K562 (cell line): ENCODE data around the gene PEDS1. TPM values are rescaled to one million over a fixed set of nuclear protein-coding genes. Genes with fewer than 3 reads are reported as not detected.

Source experiments
- ATF1 ChIP-seq, 2 experiments: fragments of 450-650 bp in 1 of 2; IDR thresholded peaks; 2 replicates each; pipeline ENCODE4 v1.6.1; 2016; ENCODE audit warnings: missing compliant biosample characterization in 1 of 2, missing genetic modification characterization in 1 of 2
- CXXC5 ChIP-seq: fragments of 250-450 bp; sonication (Bioruptor Pico); IDR thresholded peaks from 2 replicates; pipeline ENCODE4 v1.8.0; 2022; ENCODE audit warnings: inconsistent platforms, mild to moderate bottlenecking, moderate library complexity
- KLF16 ChIP-seq: IDR thresholded peaks from 2 replicates; pipeline ENCODE4 v1.6.1; 2016; ENCODE audit warnings: antibody characterized with exemption
- LCOR ChIP-seq: sonication (generic); formaldehyde crosslinking; IDR thresholded peaks from 2 replicates; pipeline ENCODE4 v1.8.0; 2022; ENCODE audit warnings: mild to moderate bottlenecking, missing genetic modification reagents
- NFIC ChIP-seq: fragments of 450-650 bp; IDR thresholded peaks from 2 replicates; pipeline ENCODE4 v1.6.1; 2017; ENCODE audit warnings: mild to moderate bottlenecking, inconsistent platforms
- PCBP1 ChIP-seq: fragments of 200-400 bp; formaldehyde crosslinking; IDR thresholded peaks from 2 replicates; pipeline ENCODE4 v1.6.1; 2018; ENCODE audit warnings: mild to moderate bottlenecking, low read depth, low read length; ENCODE audit not compliant: poor library complexity, severe bottlenecking
- PHB ChIP-seq: fragments of 250-450 bp; sonication (Bioruptor Pico); IDR thresholded peaks from 2 replicates; pipeline ENCODE4 v1.5.0; 2021
- PHF21A ChIP-seq: fragments of 450-650 bp; IDR thresholded peaks from 2 replicates; pipeline ENCODE4 v1.6.1; 2017; ENCODE audit warnings: low read depth, borderline replicate concordance
- TBP ChIP-seq: optimal IDR thresholded peaks from 2 replicates; pipeline ENCODE3; 2011; ENCODE audit warnings: low read depth, low read length, improper control_type of control experiment
- ZBTB12 ChIP-seq: fragments of 250-450 bp; sonication (Bioruptor Pico); IDR thresholded peaks from 2 replicates; pipeline ENCODE4 v1.4.0; 2020
- ZC3H11A ChIP-seq: IDR thresholded peaks from 2 replicates; pipeline ENCODE4 v1.6.1; 2012; ENCODE audit warnings: low read depth, low read length, improper control_type of control experiment
- ZNF263 ChIP-seq: sonication (generic); formaldehyde crosslinking; IDR thresholded peaks from 2 replicates; pipeline ENCODE4 v1.8.0; 2022; ENCODE audit warnings: mild to moderate bottlenecking, missing genetic modification reagents, borderline replicate concordance
- ZNF395 ChIP-seq: fragments of 200-800 bp; sonication (Bioruptor generic); IDR thresholded peaks from 2 replicates; pipeline ENCODE4 v1.6.1; 2017; ENCODE audit warnings: missing genetic modification characterization, missing compliant biosample characterization
- ZNF780A ChIP-seq: fragments of 250-450 bp; sonication (Bioruptor Pico); IDR thresholded peaks from 2 replicates; pipeline ENCODE4 v1.5.0; 2021; ENCODE audit warnings: mild to moderate bottlenecking
- ZNF785 ChIP-seq: fragments of 250-450 bp; sonication (Bioruptor Pico); IDR thresholded peaks from 2 replicates; pipeline ENCODE4 v1.4.0; 2020; ENCODE audit warnings: mild to moderate bottlenecking
- polyA plus RNA-seq, 8 experiments: library from polyadenylated mRNA; depleted of rRNA in 4 of 8; stranded (reverse) in 5 of 8; unstranded in 3 of 8; fragments of >200 nt; fragmentation: Nextera tagmentation in 2 of 8; fragmentation: Illumina TruSeq in 1 of 8; extraction: Ambion mirVana in 2 of 8; extraction: Trizol in 1 of 8; gene quantifications; 2 replicates each; pipeline versions ENCODE4 v1.2.1 to v1.2.3, GENCODE V29; 2011 to 2014; ENCODE audit warnings: inconsistent platforms in 1 of 8, missing spikeins in 1 of 8
- total RNA-seq, 7 experiments: library from RNA; depleted of rRNA in 6 of 7; stranded (reverse); fragments of >200 nt in 6 of 7; fragmentation: Illumina TruSeq in 2 of 7; extraction: Trizol in 2 of 7; gene quantifications; 2 replicates each; pipeline versions ENCODE4 v1.2.1 to v1.2.3, GENCODE V29; 2011 to 2021; ENCODE audit warnings: low replicate concordance in 1 of 7
- TF ChIP-seq, protein P1 (sequence below): sonication (generic); formaldehyde crosslinking; IDR thresholded peaks from 2 replicates; pipeline ENCODE4 v1.4.0; 2020; ENCODE audit warnings: mild to moderate bottlenecking, missing genetic modification reagents
- TF ChIP-seq, protein P2 (sequence below): fragments of 450-650 bp; IDR thresholded peaks from 2 replicates; pipeline ENCODE4 v1.6.1; 2016; ENCODE audit warnings: missing biosample characterization, missing genetic modification characterization
- TF ChIP-seq, protein P3 (sequence below): sonication (generic); formaldehyde crosslinking; IDR thresholded peaks from 2 replicates; pipeline ENCODE4 v1.8.1; 2023; ENCODE audit warnings: mild to moderate bottlenecking, missing genetic modification reagents
- TF ChIP-seq, protein P4 (sequence below): IDR thresholded peaks from 3 replicates; pipeline ENCODE4 v1.6.1; 2011; ENCODE audit warnings: borderline replicate concordance, mild to moderate bottlenecking, moderate library complexity; ENCODE audit not compliant: insufficient read length; ENCODE audit errors: extremely low read depth

Gene PEDS1
- total and polyA plus RNA-seq, 9 of the 15 experiments (the other 6 are each of a cell fraction or from before 2014, with no cell fraction given) = 2.9 to 38.5 (median 24.2) TPM

DNA sequence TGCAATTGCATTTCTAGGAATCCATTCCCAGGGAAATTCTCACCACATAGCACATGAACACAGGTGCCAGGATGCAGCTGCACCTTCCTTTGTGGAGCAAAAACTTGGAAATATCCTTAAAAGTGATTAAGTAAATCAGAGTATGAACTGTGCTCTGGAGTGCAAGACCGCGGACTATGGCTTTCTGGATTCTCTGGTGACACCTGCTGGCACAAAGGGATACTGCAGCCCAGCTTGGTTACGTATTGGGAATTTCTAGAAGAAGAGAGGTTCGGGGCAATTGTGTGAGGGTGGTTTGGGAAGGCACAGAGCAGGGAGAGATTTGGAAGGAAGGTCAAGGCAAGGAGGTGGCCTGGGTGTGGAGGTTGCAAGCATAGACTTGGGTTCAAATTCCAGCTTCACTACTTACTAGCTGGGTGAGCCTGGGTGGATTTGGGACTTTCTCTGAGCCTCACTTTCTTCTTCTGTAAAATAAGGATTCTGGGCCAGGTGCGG is 15.9 kb upstream of the PEDS1 start (continued):
- TF ChIP-seq, protein P1, sequence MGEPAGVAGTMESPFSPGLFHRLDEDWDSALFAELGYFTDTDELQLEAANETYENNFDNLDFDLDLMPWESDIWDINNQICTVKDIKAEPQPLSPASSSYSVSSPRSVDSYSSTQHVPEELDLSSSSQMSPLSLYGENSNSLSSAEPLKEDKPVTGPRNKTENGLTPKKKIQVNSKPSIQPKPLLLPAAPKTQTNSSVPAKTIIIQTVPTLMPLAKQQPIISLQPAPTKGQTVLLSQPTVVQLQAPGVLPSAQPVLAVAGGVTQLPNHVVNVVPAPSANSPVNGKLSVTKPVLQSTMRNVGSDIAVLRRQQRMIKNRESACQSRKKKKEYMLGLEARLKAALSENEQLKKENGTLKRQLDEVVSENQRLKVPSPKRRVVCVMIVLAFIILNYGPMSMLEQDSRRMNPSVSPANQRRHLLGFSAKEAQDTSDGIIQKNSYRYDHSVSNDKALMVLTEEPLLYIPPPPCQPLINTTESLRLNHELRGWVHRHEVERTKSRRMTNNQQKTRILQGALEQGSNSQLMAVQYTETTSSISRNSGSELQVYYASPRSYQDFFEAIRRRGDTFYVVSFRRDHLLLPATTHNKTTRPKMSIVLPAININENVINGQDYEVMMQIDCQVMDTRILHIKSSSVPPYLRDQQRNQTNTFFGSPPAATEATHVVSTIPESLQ = no peak
- TF ChIP-seq ZNF780A = no peak
- 0 out of 2 replicates have a peak, but pooled peaks have one; percentile 26 for TF ChIP-seq PHB (CRISPR knock-in tag)
- TF ChIP-seq KLF16 = 0 out of 2 replicates have a peak, but pooled peaks have one; percentile 17
- no peak for TF ChIP-seq ZNF785
- TF ChIP-seq ZNF263 = no peak
- TF ChIP-seq, protein P2, sequence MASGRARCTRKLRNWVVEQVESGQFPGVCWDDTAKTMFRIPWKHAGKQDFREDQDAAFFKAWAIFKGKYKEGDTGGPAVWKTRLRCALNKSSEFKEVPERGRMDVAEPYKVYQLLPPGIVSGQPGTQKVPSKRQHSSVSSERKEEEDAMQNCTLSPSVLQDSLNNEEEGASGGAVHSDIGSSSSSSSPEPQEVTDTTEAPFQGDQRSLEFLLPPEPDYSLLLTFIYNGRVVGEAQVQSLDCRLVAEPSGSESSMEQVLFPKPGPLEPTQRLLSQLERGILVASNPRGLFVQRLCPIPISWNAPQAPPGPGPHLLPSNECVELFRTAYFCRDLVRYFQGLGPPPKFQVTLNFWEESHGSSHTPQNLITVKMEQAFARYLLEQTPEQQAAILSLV = no peak
- TF ChIP-seq TBP = no peak
- no peak for TF ChIP-seq CXXC5 (CRISPR knock-in tag)
- no peak for TF ChIP-seq ZBTB12 (CRISPR knock-in tag)
- no peak for TF ChIP-seq ZNF395 (CRISPR knock-in tag)
- TF ChIP-seq NFIC = no peak
- TF ChIP-seq, protein P3, sequence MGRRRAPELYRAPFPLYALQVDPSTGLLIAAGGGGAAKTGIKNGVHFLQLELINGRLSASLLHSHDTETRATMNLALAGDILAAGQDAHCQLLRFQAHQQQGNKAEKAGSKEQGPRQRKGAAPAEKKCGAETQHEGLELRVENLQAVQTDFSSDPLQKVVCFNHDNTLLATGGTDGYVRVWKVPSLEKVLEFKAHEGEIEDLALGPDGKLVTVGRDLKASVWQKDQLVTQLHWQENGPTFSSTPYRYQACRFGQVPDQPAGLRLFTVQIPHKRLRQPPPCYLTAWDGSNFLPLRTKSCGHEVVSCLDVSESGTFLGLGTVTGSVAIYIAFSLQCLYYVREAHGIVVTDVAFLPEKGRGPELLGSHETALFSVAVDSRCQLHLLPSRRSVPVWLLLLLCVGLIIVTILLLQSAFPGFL = no peak
- TF ChIP-seq, protein P4, sequence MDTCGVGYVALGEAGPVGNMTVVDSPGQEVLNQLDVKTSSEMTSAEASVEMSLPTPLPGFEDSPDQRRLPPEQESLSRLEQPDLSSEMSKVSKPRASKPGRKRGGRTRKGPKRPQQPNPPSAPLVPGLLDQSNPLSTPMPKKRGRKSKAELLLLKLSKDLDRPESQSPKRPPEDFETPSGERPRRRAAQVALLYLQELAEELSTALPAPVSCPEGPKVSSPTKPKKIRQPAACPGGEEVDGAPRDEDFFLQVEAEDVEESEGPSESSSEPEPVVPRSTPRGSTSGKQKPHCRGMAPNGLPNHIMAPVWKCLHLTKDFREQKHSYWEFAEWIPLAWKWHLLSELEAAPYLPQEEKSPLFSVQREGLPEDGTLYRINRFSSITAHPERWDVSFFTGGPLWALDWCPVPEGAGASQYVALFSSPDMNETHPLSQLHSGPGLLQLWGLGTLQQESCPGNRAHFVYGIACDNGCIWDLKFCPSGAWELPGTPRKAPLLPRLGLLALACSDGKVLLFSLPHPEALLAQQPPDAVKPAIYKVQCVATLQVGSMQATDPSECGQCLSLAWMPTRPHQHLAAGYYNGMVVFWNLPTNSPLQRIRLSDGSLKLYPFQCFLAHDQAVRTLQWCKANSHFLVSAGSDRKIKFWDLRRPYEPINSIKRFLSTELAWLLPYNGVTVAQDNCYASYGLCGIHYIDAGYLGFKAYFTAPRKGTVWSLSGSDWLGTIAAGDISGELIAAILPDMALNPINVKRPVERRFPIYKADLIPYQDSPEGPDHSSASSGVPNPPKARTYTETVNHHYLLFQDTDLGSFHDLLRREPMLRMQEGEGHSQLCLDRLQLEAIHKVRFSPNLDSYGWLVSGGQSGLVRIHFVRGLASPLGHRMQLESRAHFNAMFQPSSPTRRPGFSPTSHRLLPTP = no peak
- TF ChIP-seq LCOR (CRISPR knock-in tag) = no peak
- TF ChIP-seq ATF1 (CRISPR knock-in tag; IDR thresholded peaks at IDR 0.05) = no peak
- no peak for TF ChIP-seq ATF1 (tag; IDR thresholded peaks at IDR 0.05)
- no peak for TF ChIP-seq PCBP1
- TF ChIP-seq ZC3H11A = no peak
- TF ChIP-seq PHF21A = peak; percentile 64
